Uterus (tissue), 4 donors: ENCODE measurements around the gene BRAT1. TPM values are rescaled to one million over a fixed set of nuclear protein-coding genes. Genes with fewer than 3 reads are reported as not detected.

Experiments
- DNase-seq, 2 donors: peaks; one replicate each; pipeline ENCODE4 v3.0.0-alpha.2; 2019 to 2020
- H3K27ac ChIP-seq, 2 donors: fragments of 200-600 bp; sonication (generic); 1 replicate in 1 of 2; 2 replicates in 1 of 2; pipeline ENCODE4 v1.5.1; 2016 to 2018
- H3K27me3 ChIP-seq, 2 donors: fragments of 200-600 bp; sonication (generic); one replicate each; pipeline ENCODE4 v1.5.1; 2018 to 2019; ENCODE audit warnings: control low read depth in 1 of 2
- H3K36me3 ChIP-seq, 2 donors: fragments of 200-600 bp; sonication (generic); one replicate each; pipeline ENCODE4 v1.5.1; 2019; ENCODE audit warnings: control low read depth in 1 of 2
- H3K4me1 ChIP-seq, 2 donors: fragments of 200-600 bp; sonication (generic); one replicate each; pipeline ENCODE4 v1.5.1; 2018 to 2019; ENCODE audit warnings: control low read depth in 1 of 2
- H3K4me3 ChIP-seq, 2 donors: fragments of 200-600 bp; sonication (generic); 1 replicate in 1 of 2; 2 replicates in 1 of 2; pipeline ENCODE4 v1.5.1; 2018 to 2019; ENCODE audit warnings: mild to moderate bottlenecking in 1 of 2
- H3K9me3 ChIP-seq, 2 donors: fragments of 200-600 bp; sonication (generic); one replicate each; pipeline ENCODE4 v1.5.1; 2019; ENCODE audit warnings: control low read depth in 1 of 2
- CTCF ChIP-seq, 4 experiments: fragments of 200-600 bp in 2 of 4; fragments of 450-650 bp in 2 of 4; sonication (generic) in 2 of 4; IDR thresholded peaks; one replicate each; pipeline ENCODE4 v1.5.1; 2016 to 2019; ENCODE audit warnings: antibody characterized with exemption in 4 of 4, mild to moderate bottlenecking in 2 of 4, moderate library complexity in 1 of 4
- POLR2A ChIP-seq, 2 donors: fragments of 450-650 bp; IDR thresholded peaks; one replicate each; pipeline ENCODE4 v1.6.1; 2016; ENCODE audit warnings: antibody characterized with exemption in 2 of 2, mild to moderate bottlenecking in 1 of 2, moderate library complexity in 1 of 2
- intact Hi-C: fragments of 100-400 bp; cut with DNase I; formaldehyde crosslinking; loops from one replicate; pipeline ENCODE4 v1.15.1; 2023; ENCODE audit warnings: low total_unique reads
- total RNA-seq, 4 donors: library from RNA; depleted of rRNA in 3 of 4; stranded (reverse); fragments of >200 nt in 3 of 4; gene quantifications; one replicate each; pipeline versions ENCODE4 v1.1.0 to v1.2.4, GENCODE V29; 2014 to 2023
- donor health status: DM: yes; HTN: yes; CAD: no.

BRAT1 gene
- total RNA-seq, 4 donors from 2014 or later, result 10.3 to 44.3 (median 36.0) TPM

DNA sequence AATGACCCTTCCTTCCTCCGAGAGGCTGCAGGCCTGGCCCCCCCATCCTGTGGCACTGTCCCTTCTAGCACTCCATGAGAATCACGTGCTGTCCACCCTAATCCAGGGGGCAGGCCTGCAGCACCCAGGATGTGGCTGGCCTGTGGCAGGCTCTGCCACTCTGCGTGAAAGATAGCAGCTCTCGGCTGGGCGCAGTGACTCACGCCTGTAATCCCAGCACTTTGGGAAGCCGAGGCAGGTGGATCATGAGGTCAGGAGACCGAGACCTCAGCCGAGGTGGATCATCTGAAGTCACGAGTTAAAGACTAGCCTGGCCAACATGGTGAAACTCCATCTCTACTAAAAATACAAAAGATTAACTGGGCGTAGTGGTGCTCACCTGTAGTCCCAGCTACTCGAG, 54.6 kb downstream of the BRAT1 start:
- no peak overlapping the region for H3K27ac ChIP-seq
- H3K4me3 ChIP-seq, result no peak overlapping the region
- H3K27me3 ChIP-seq, result no peaks in the 10 kb centered on the region
- no peaks in the 10 kb centered on the region for H3K9me3 ChIP-seq
- no peaks in the 10 kb centered on the region for H3K4me1 ChIP-seq
- DNase-seq, result no peak
- H3K36me3 ChIP-seq, result no peaks in the 10 kb centered on the region
- TF ChIP-seq POLR2A (IDR thresholded peaks at IDR 0.05), result no peak
- no peak for TF ChIP-seq CTCF (IDR thresholded peaks at IDR 0.05)
- intact Hi-C loops, result no loop called here

DNA sequence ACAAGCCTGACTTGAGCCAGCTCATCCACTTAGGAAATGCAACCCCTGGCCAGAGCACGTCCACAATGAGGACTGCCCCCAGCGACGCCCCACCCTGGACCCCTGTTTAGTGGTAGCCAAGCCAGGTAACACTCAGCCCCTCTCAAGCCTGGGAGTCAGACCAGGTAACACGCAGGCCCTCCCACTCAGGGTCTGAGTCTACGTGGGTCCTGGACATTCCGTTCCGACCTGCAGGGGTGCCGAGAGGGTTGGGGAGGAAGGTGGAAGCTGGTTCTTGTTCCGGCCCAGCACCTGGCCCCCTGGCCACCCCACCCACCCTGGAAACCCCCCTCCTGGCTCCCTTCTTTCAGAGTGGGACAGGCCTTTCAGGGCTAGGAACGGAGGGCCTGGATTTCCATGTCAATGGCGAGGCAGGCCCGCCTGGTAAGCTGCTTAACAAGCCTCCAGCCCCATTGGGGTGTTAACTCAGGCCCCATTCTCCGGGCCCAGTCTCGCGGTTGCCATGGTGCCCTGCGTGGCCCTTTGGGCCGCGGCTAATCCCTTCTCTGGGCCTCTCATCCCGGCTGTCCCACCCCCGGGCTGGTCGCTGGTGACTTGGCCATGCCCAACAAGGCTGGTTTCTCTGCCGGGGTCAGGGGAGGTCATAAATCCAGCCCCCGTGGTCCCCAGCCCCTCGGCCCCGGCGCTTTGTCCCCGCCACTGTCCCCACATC, 55.4 kb downstream of the BRAT1 start:
- H3K36me3 ChIP-seq, result no peaks in the 10 kb centered on the region
- no peaks in the 10 kb centered on the region for H3K27me3 ChIP-seq
- no peak for DNase-seq
- H3K9me3 ChIP-seq, result no peaks in the 10 kb centered on the region
- TF ChIP-seq POLR2A (IDR thresholded peaks at IDR 0.05), result no peak
- H3K27ac ChIP-seq, result no peak overlapping the region
- H3K4me1 ChIP-seq, result no peaks in the 10 kb centered on the region
- no peak overlapping the region for H3K4me3 ChIP-seq
- intact Hi-C loops, result no loop called here

DNA sequence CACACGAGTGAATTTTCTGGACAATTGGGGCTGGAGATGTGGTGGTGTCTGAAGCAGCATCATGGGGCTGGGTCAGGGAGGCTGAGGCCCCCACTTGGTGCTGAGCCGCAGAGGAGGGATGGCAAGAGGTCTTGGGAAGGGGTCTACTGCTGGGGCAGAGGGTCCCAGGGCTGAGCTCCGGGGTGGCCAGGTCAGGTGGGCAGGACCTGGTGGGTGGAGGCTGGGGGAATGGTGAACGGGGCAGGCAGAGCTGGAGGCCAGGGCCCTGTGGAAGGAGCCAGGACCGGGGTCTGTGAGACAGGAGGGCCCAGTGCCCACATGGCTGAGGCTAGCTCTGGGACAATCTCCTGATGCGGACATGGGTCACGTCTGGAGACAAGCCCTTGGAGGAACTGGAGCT, 56.1 kb downstream of the BRAT1 start:
- Histone ChIP-seq H3K27me3 (no peaks in the 10 kb centered on the region), H3K36me3 (no peaks in the 10 kb centered on the region), H3K4me3 (no peak overlapping the region), H3K9me3 (no peaks in the 10 kb centered on the region), H3K4me1 (no peaks in the 10 kb centered on the region), H3K27ac (no peak overlapping the region)
- intact Hi-C loops, result no loop called here
- DNase-seq, result no peak
- TF ChIP-seq CTCF (IDR thresholded peaks at IDR 0.05) (no peak), POLR2A (IDR thresholded peaks at IDR 0.05) (no peak)

GRCh38 chr7:2498708-2499107, 56.6 kb downstream of the BRAT1 start:
- intact Hi-C loops, result no loop called here
- TF ChIP-seq CTCF (IDR thresholded peaks at IDR 0.05) (no peak), POLR2A (IDR thresholded peaks at IDR 0.05) (no peak)
- Histone ChIP-seq H3K4me1 (no peaks in the 10 kb centered on the region), H3K9me3 (no peaks in the 10 kb centered on the region), H3K27me3 (no peaks in the 10 kb centered on the region), H3K4me3 (no peak overlapping the region), H3K27ac (no peak overlapping the region), H3K36me3 (no peaks in the 10 kb centered on the region)
- no peak for DNase-seq

GRCh38 chr7:2497500-2498336, 57.6 kb downstream of the BRAT1 start:
- Histone ChIP-seq H3K4me3 (no peak overlapping the region), H3K9me3 (no peaks in the 10 kb centered on the region), H3K36me3 (no peaks in the 10 kb centered on the region), H3K27me3 (no peaks in the 10 kb centered on the region), H3K4me1 (no peaks in the 10 kb centered on the region), H3K27ac (no peak overlapping the region)
- no peak for DNase-seq
- intact Hi-C loops, result no loop called here
- TF ChIP-seq CTCF (IDR thresholded peaks at IDR 0.05), result no peak
- TF ChIP-seq POLR2A (IDR thresholded peaks at IDR 0.05), result no peak
